Endothelial cell of umbilical vein (primary cell): ENCODE results near the gene RND3. TPM values are rescaled to one million over a fixed set of nuclear protein-coding genes. Genes with fewer than 3 reads are reported as not detected.

Experiments used
- BruUV-seq: library from RNA; stranded (reverse); fragments of 400-500 nt; replicated peaks from 2 replicates; lab custom pipeline; 2021; lab: Mats Ljungman, UMichigan
- CTCF ChIA-PET: fragments of 300-600, 350-600 bp; sonication (Branson Sonifier 250); formaldehyde crosslinking; loops from one replicate; lab custom pipeline; 2021; ENCODE audit warnings: antibody characterized with exemption, inconsistent platforms; lab: Charles Lee
- POLR2A ChIA-PET: fragments of 300-600, 350-600 bp; sonication (Branson Sonifier 250); formaldehyde crosslinking; loops from one replicate; lab custom pipeline; 2021; ENCODE audit warnings: antibody characterized with exemption, inconsistent platforms; lab: Charles Lee
- DNase-seq: peaks from one replicate; pipeline ENCODE4 v3.0.0-alpha.2; 2011; ENCODE audit warnings: low read depth, low spot score
- FAIRE-seq: peaks from 2 replicates; lab custom pipeline; 2011; peaks lifted over from hg19 to GRCh38; lab: Jason Lieb, UNC
- H2AFZ ChIP-seq: 2 replicates; pipeline ENCODE4 v1.6.0; 2012; ENCODE audit warnings: low read depth, low read length, control low read depth, inconsistent platforms
- H3K27ac ChIP-seq: 2 replicates; pipeline ENCODE4 v1.5.1; 2011; ENCODE audit warnings: low read depth, mild to moderate bottlenecking, control low read depth, low read length, moderate library complexity; ENCODE audit not compliant: insufficient read depth
- H3K27me3 ChIP-seq, 2 experiments: 2 replicates each; pipeline versions ENCODE4 v1.6.0 to v1.6.1; 2011; ENCODE audit warnings: low read length in 2 of 2, mixed read lengths in 1 of 2; ENCODE audit not compliant: control insufficient read depth in 2 of 2, insufficient read depth in 2 of 2
- H3K36me3 ChIP-seq, 2 experiments: 2 replicates in 1 of 2; 3 replicates in 1 of 2; pipeline ENCODE4 v1.5.1; 2011; ENCODE audit warnings: low read length in 2 of 2, mild to moderate bottlenecking in 1 of 2, moderate library complexity in 1 of 2; ENCODE audit not compliant: control insufficient read depth in 2 of 2, insufficient read depth in 2 of 2; ENCODE audit errors: extremely low read depth in 1 of 2
- H3K4me1 ChIP-seq: 3 replicates; pipeline ENCODE4 v1.5.1; 2011; ENCODE audit warnings: mild to moderate bottlenecking, low read length; ENCODE audit not compliant: control insufficient read depth, insufficient read depth; ENCODE audit errors: extremely low read depth
- H3K4me2 ChIP-seq: 2 replicates; pipeline ENCODE4 v1.6.1; 2011; ENCODE audit warnings: low read length, control low read depth, mixed read lengths; ENCODE audit not compliant: insufficient read depth
- H3K4me3 ChIP-seq, 3 experiments: fragments of 200-600 bp in 1 of 3; sonication (generic), shearing (Covaris generic) in 1 of 3; replicated peaks in 1 of 3; 2 replicates each; pipeline ENCODE4 v1.5.1; 2011 to 2016; ENCODE audit warnings: control low read depth in 3 of 3, low read length in 3 of 3, mild to moderate bottlenecking in 2 of 3, inconsistent platforms in 1 of 3, low read depth in 1 of 3, moderate library complexity in 1 of 3; ENCODE audit not compliant: insufficient read depth in 1 of 3
- H3K79me2 ChIP-seq: 2 replicates; pipeline ENCODE4 v1.6.0; 2012; ENCODE audit warnings: low read length, inconsistent platforms; ENCODE audit not compliant: control insufficient read depth, insufficient read depth
- H3K9ac ChIP-seq: replicated peaks from 2 replicates; pipeline ENCODE3; 2011; ENCODE audit warnings: low read length, control low read depth; ENCODE audit not compliant: insufficient read depth; ENCODE audit errors: extremely low read depth
- H3K9me1 ChIP-seq: replicated peaks from 3 replicates; pipeline ENCODE4 v1.6.0; 2011; ENCODE audit warnings: mild to moderate bottlenecking, low read length; ENCODE audit not compliant: control insufficient read depth, insufficient read depth; ENCODE audit errors: extremely low read depth
- H3K9me3 ChIP-seq: replicated peaks from 2 replicates; pipeline ENCODE4 v1.5.1; 2012; ENCODE audit warnings: low read length, inconsistent platforms; ENCODE audit not compliant: control insufficient read depth, insufficient read depth
- H4K20me1 ChIP-seq: replicated peaks from 2 replicates; pipeline ENCODE3; 2011; ENCODE audit warnings: mild to moderate bottlenecking, low read length; ENCODE audit not compliant: control insufficient read depth, insufficient read depth; ENCODE audit errors: extremely low read depth
- MAX ChIP-seq: IDR thresholded peaks from 2 replicates; pipeline ENCODE4 v1.6.1; 2011; ENCODE audit not compliant: insufficient read depth, insufficient read length
- MYC ChIP-seq: IDR thresholded peaks from one replicate; pipeline ENCODE4 v1.6.1; 2011; ENCODE audit warnings: mild to moderate bottlenecking, low read depth, low read length
- POLR2A ChIP-seq: IDR thresholded peaks from 2 replicates; pipeline ENCODE4 v1.6.1; 2012; ENCODE audit warnings: low read depth, mild to moderate bottlenecking, control low read depth, low read length
- POLR2AphosphoS5 ChIP-seq: IDR thresholded peaks from 2 replicates; pipeline ENCODE4 v1.6.1; 2012; ENCODE audit warnings: low read depth, mild to moderate bottlenecking, control low read depth, low read length, moderate library complexity; ENCODE audit not compliant: insufficient read depth
- dilution Hi-C: fragments of 300-500 bp; cut with MboI; formaldehyde crosslinking; loops from one replicate; pipeline ENCODE4 v1.15.0; 2019; ENCODE audit warnings: low sequenced_read_pairs; ENCODE audit not compliant: extremely low pct_ligation_motif_present
- intact Hi-C: fragments of 100-400 bp; cut with micrococcal nuclease; formaldehyde crosslinking; loops from one replicate; pipeline ENCODE4 v1.10.0; 2022
- polyA plus RNA-seq, 4 experiments: library from polyadenylated mRNA; depleted of rRNA in 3 of 4; stranded (reverse) in 3 of 4; unstranded in 1 of 4; fragments of >200 nt; gene quantifications; 2 replicates each; pipeline versions ENCODE4 v1.2.1 to v1.2.3, GENCODE V29; 2011 to 2012; ENCODE audit warnings: missing spikeins in 1 of 4
- total RNA-seq: library from RNA; stranded (reverse); gene quantifications from 2 replicates; pipeline ENCODE4 v1.2.3, GENCODE V29; 2021

Gene RND3
- total and polyA plus RNA-seq, 2 donors (not counting 3 experiments of a cell fraction or from before 2014, with no cell fraction given) = 53.3 to 158 TPM

GRCh38 chr2:150486539-150487484, 655 bp downstream of the RND3 start:
- Histone ChIP-seq H3K36me3 (peaks cover 0 to 5% of the 10 kb centered on the region in 2 experiments), H2AFZ (no peak overlapping the region), H3K4me1 (peaks cover 33% of the 10 kb centered on the region), H3K9ac (peak overlapping the region; percentile 99), H3K9me3 (no peaks in the 10 kb centered on the region), H3K4me2 (peak overlapping the region; percentile 4), H3K27me3 (no peaks in the 10 kb centered on the region), H3K79me2 (peaks cover 55% of the 10 kb centered on the region), H3K9me1 (no peaks in the 10 kb centered on the region), H3K4me3 (peak overlapping the region; percentile 87 to 97 (median 95)), H4K20me1 (peaks cover 7% of the 10 kb centered on the region), H3K27ac (peak overlapping the region; percentile 85)
- intact Hi-C loops = loop anchor here (1.0 to 10.0 kb wide), 21 partner anchors 62 to 900 kb away; partner anchors contain the start of gene MMADHC
- TF ChIP-seq POLR2A (peak; percentile 3), MAX (no peak)
- dilution Hi-C loops = loop anchor here (25.0 kb wide), 1 partner anchor 350 kb away; no protein-coding TSS in a partner anchor
- ChIA-PET CTCF (interaction anchor here (0.7 to 3.3 kb wide), 5 partner anchors 62 to 752 kb away, joined by 3 to 21 read pairs (median 4); no protein-coding TSS in a partner anchor), POLR2A (interaction anchor here (0.7 to 2.4 kb wide), 12 partner anchors 10 to 899 kb away, joined by 3 to 15 read pairs (median 4); partner anchors contain the start of gene MMADHC)
- FAIRE-seq (no peak), DNase-seq (peak; percentile 43)
- TSS peak; percentile 68 for BruUV-seq

- peaks cover 0 to 11% of the 10 kb centered on the region in 2 experiments for H3K36me3 ChIP-seq
- peaks cover 34% of the 10 kb centered on the region for H3K4me1 ChIP-seq
- H3K4me2 ChIP-seq = peak overlapping the region; percentile 100
- no peak for FAIRE-seq
- ChIA-PET CTCF (interaction anchor here (1.0 to 3.3 kb wide), 6 partner anchors 19 to 890 kb away, joined by 3 to 21 read pairs (median 6); no protein-coding TSS in a partner anchor), POLR2A (interaction anchor here (1.4 to 2.4 kb wide), 3 partner anchors 11 to 345 kb away, joined by 4 to 15 read pairs (median 6); no protein-coding TSS in a partner anchor)
- no peaks in the 10 kb centered on the region for H3K9me3 ChIP-seq
- peak; percentile 33 for TF ChIP-seq POLR2A
- peak; percentile 87 for TF ChIP-seq POLR2AphosphoS5
- TF ChIP-seq MYC = no peak
- dilution Hi-C loops = loop anchor here (25.0 kb wide), 1 partner anchor 349 kb away; no protein-coding TSS in a partner anchor
- intact Hi-C loops = loop anchor here (1.0 to 10.0 kb wide), 14 partner anchors 9 to 837 kb away; no protein-coding TSS in a partner anchor
- DNase-seq = peak; percentile 60
- H3K27ac ChIP-seq = peak overlapping the region; percentile 85
- H4K20me1 ChIP-seq = peaks cover 7% of the 10 kb centered on the region
- H3K4me3 ChIP-seq = peak overlapping the region; percentile 87 to 97 (median 95)
- no TSS peak for BruUV-seq
- H3K79me2 ChIP-seq = peaks cover 63% of the 10 kb centered on the region
- no peaks in the 10 kb centered on the region for H3K9me1 ChIP-seq
- no peak overlapping the region for H2AFZ ChIP-seq
- H3K27me3 ChIP-seq = no peaks in the 10 kb centered on the region
- peak overlapping the region; percentile 99 for H3K9ac ChIP-seq
Measured at GRCh38 chr2:150485871-150486538, 1.5 kb downstream of the RND3 start.
